Trophoblast cell (in vitro differentiated cells and primary cell): ENCODE results near the gene CARD14.
A peak's percentile ranks its signal among the peaks of the same experiment; 100 is the strongest.

Source experiments
- DNase-seq, 2 donors: peaks; one replicate each; pipeline ENCODE4 v3.0.0-alpha.2; 2016
- H2AFZ ChIP-seq: 2 replicates; pipeline ENCODE4 v1.6.1; 2013; ENCODE audit warnings: low read length, moderate library complexity, mild to moderate bottlenecking; ENCODE audit not compliant: insufficient read depth, poor library complexity
- H2AK5ac ChIP-seq: 2 replicates; pipeline ENCODE4 v1.6.1; 2013; ENCODE audit warnings: mild to moderate bottlenecking, low read length
- H2BK120ac ChIP-seq: 2 replicates; pipeline ENCODE4 v1.6.1; 2013; ENCODE audit warnings: low read length, mild to moderate bottlenecking, moderate library complexity; ENCODE audit not compliant: insufficient read depth, poor library complexity
- H2BK12ac ChIP-seq: 2 replicates; pipeline ENCODE4 v1.6.1; 2013; ENCODE audit warnings: mild to moderate bottlenecking, low read length, moderate library complexity
- H2BK5ac ChIP-seq: 2 replicates; pipeline ENCODE4 v1.6.1; 2013; ENCODE audit warnings: low read length, low read depth, moderate library complexity, mild to moderate bottlenecking; ENCODE audit not compliant: poor library complexity
- H3K14ac ChIP-seq: 2 replicates; pipeline ENCODE4 v1.6.1; 2013; ENCODE audit warnings: mild to moderate bottlenecking, low read length
- H3K18ac ChIP-seq: 2 replicates; pipeline ENCODE4 v1.6.1; 2013; ENCODE audit warnings: mild to moderate bottlenecking, low read length
- H3K23ac ChIP-seq: 2 replicates; pipeline ENCODE4 v1.6.1; 2013; ENCODE audit warnings: low read length
- H3K27ac ChIP-seq: 2 replicates; pipeline ENCODE4 v1.5.1; 2013; ENCODE audit warnings: low read depth, mild to moderate bottlenecking, inconsistent platforms, low read length, moderate library complexity
- H3K27me3 ChIP-seq: 2 replicates; pipeline ENCODE4 v1.6.1; 2013; ENCODE audit warnings: inconsistent platforms, mild to moderate bottlenecking, low read length, moderate library complexity; ENCODE audit not compliant: insufficient read depth
- H3K36me3 ChIP-seq, 2 experiments: 1 replicate in 1 of 2; 2 replicates in 1 of 2; pipeline ENCODE4 v1.6.1; 2013; ENCODE audit warnings: low read length in 2 of 2, mild to moderate bottlenecking in 2 of 2, moderate library complexity in 1 of 2; ENCODE audit not compliant: insufficient read depth in 2 of 2, control insufficient read depth in 1 of 2
- H3K4ac ChIP-seq: 2 replicates; pipeline ENCODE4 v1.6.1; 2013; ENCODE audit warnings: low read depth, mild to moderate bottlenecking, low read length, moderate library complexity
- H3K4me1 ChIP-seq, 2 experiments: 1 replicate in 1 of 2; 2 replicates in 1 of 2; pipeline ENCODE4 v1.6.1; 2013; ENCODE audit warnings: low read length in 2 of 2, mild to moderate bottlenecking in 2 of 2, moderate library complexity in 1 of 2; ENCODE audit not compliant: insufficient read depth in 2 of 2, control insufficient read depth in 1 of 2
- H3K4me2 ChIP-seq: 2 replicates; pipeline ENCODE4 v1.6.1; 2013; ENCODE audit warnings: inconsistent platforms, mild to moderate bottlenecking, low read length, moderate library complexity
- H3K4me3 ChIP-seq: 2 replicates; pipeline ENCODE4 v1.5.1; 2013; ENCODE audit warnings: mild to moderate bottlenecking, low read depth, low read length, inconsistent platforms
- H3K79me1 ChIP-seq: one replicate; pipeline ENCODE4 v1.6.1; 2013; ENCODE audit warnings: low read length
- H3K79me2 ChIP-seq: 2 replicates; pipeline ENCODE4 v1.6.1; 2013; ENCODE audit warnings: low read length, mild to moderate bottlenecking; ENCODE audit not compliant: control insufficient read depth, insufficient read depth, poor library complexity
- H3K9ac ChIP-seq: 2 replicates; pipeline ENCODE4 v1.6.1; 2013; ENCODE audit warnings: mild to moderate bottlenecking, low read length
- H3K9me3 ChIP-seq: 2 replicates; pipeline ENCODE4 v1.6.1; 2013; ENCODE audit warnings: low read depth, mild to moderate bottlenecking, control low read depth, inconsistent platforms, low read length; ENCODE audit not compliant: insufficient read depth
- H4K12ac ChIP-seq: 2 replicates; pipeline ENCODE4 v1.6.1; 2013; ENCODE audit warnings: low read depth, mild to moderate bottlenecking, low read length, moderate library complexity
- H4K8ac ChIP-seq: 2 replicates; pipeline ENCODE4 v1.6.1; 2013; ENCODE audit warnings: low read depth, mild to moderate bottlenecking, low read length, moderate library complexity
- H4K91ac ChIP-seq: one replicate; pipeline ENCODE4 v1.6.1; 2013; ENCODE audit warnings: low read depth, mild to moderate bottlenecking, low read length, moderate library complexity
- WGBS: extraction: QIAGEN DNeasy Blood & Tissue Kit; methylation state at CpG from one replicate; pipeline ENCODE4 v1.1.7; 2013; ENCODE audit warnings: missing lambda C conversion rate; ENCODE audit not compliant: insufficient read length, insufficient coverage; ENCODE audit errors: extremely low coverage; 5-methylcytosine and 5-hydroxymethylcytosine counted together

Gene CARD14

DNA sequence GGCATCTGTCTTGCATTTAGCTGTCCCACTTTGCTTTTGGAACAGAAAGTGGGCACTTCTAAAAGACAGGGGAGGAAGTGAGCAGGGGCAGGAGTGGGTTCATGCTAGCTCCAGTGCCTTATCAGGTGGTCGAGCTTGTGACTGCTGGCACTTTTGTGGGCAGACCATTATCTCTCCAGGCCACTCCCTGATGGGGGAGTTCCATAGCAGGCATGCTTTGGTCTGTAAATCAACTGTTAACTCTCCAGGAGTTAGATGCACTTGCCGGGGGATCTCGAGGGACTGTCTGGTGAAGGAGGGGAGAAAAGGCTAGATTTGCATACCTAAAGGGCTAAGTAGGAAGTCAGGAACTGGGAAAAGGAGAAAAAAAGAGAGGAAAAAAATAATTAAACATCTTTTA is 9.3 kb upstream of the CARD14 start:
- Histone ChIP-seq H3K27ac (no peak overlapping the region), H3K79me1 (no peaks in the 10 kb centered on the region), H4K91ac (no peak overlapping the region), H2BK120ac (no peak overlapping the region), H2AK5ac (no peak overlapping the region), H3K4ac (no peak overlapping the region), H3K4me2 (no peak overlapping the region), H3K18ac (no peak overlapping the region), H3K9ac (no peak overlapping the region), H4K8ac (no peak overlapping the region), H2BK5ac (no peak overlapping the region), H3K4me3 (no peak overlapping the region), H3K14ac (no peak overlapping the region), H3K9me3 (peaks cover 7% of the 10 kb centered on the region), H3K27me3 (no peaks in the 10 kb centered on the region), H4K12ac (no peak overlapping the region), H2AFZ (no peak overlapping the region), H3K23ac (no peak overlapping the region), H3K4me1 (no peaks in the 10 kb centered on the region), H3K36me3 (no peaks in the 10 kb centered on the region), H3K79me2 (no peaks in the 10 kb centered on the region), H2BK12ac (no peak overlapping the region)
- no CpG with 5 or more reads among the region's 3 CpGs for WGBS
- no peak for DNase-seq

DNA sequence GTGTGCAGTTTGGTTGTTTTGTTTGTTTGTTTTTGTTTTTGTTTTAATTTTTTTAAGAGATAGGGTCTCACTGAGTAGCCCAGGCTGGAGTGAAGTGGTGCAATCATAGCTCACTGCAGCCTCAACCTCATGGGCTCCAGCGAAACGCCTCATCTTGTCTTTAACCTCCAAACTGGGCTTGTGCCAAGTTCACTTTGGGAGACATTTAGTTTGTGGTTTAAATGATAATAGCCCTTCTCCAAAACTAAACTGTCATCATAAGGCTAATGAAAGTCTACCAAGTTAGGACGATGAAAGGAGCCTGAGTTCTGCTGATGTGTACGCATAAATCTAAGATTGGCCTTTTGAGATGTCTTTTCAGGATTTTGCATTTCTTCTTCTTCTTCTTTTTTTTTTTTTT is 6.5 kb upstream of the CARD14 start:
- no peaks in the 10 kb centered on the region for H3K36me3 ChIP-seq
- H3K14ac ChIP-seq, result no peak overlapping the region
- no peak overlapping the region for H3K23ac ChIP-seq
- H3K4me2 ChIP-seq, result no peak overlapping the region
- no CpG with 5 or more reads among the region's 4 CpGs for WGBS
- H3K4ac ChIP-seq, result no peak overlapping the region
- no peak overlapping the region for H2BK12ac ChIP-seq
- no peak overlapping the region for H4K8ac ChIP-seq
- H2AFZ ChIP-seq, result no peak overlapping the region
- H3K4me1 ChIP-seq, result peaks cover 4 to 6% of the 10 kb centered on the region in 2 experiments
- no peak overlapping the region for H3K4me3 ChIP-seq
- H2AK5ac ChIP-seq, result no peak overlapping the region
- no peak overlapping the region for H3K18ac ChIP-seq
- no peaks in the 10 kb centered on the region for H3K27me3 ChIP-seq
- no peak overlapping the region for H3K27ac ChIP-seq
- no peak overlapping the region for H4K91ac ChIP-seq
- no peaks in the 10 kb centered on the region for H3K79me1 ChIP-seq
- no peak overlapping the region for H3K9ac ChIP-seq
- no peaks in the 10 kb centered on the region for H3K9me3 ChIP-seq
- H2BK120ac ChIP-seq, result no peak overlapping the region
- H3K79me2 ChIP-seq, result no peaks in the 10 kb centered on the region
- H2BK5ac ChIP-seq, result no peak overlapping the region
- no peak for DNase-seq
- H4K12ac ChIP-seq, result no peak overlapping the region

DNA sequence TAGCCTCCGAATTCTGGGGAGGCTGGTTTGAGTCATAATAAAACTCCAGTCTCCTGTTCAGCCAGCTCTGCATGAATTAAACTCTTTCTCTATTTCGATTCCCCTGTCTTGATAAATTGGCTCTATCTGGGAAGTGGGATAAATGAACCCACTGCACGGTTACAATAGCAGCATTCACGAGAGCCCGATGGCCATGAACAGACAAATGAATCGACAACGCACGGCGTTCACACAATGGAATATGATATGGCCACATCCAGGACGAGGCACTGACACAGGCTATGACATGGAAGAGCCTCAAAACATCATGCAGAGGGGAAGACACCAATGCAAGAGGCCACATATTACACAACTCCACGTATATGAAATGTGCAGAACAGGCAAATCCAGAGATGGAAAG is 5.6 kb upstream of the CARD14 start:
- H2AFZ ChIP-seq, result no peak overlapping the region
- no peak overlapping the region for H4K12ac ChIP-seq
- no peak overlapping the region for H2BK5ac ChIP-seq
- H2BK12ac ChIP-seq, result no peak overlapping the region
- H3K36me3 ChIP-seq, result no peaks in the 10 kb centered on the region
- no peak overlapping the region for H3K4me3 ChIP-seq
- no peak overlapping the region for H4K8ac ChIP-seq
- H4K91ac ChIP-seq, result no peak overlapping the region
- H3K27me3 ChIP-seq, result no peaks in the 10 kb centered on the region
- no peak overlapping the region for H2AK5ac ChIP-seq
- H3K23ac ChIP-seq, result no peak overlapping the region
- no peak overlapping the region for H3K4ac ChIP-seq
- no peaks in the 10 kb centered on the region for H3K9me3 ChIP-seq
- H3K79me2 ChIP-seq, result no peaks in the 10 kb centered on the region
- H3K18ac ChIP-seq, result no peak overlapping the region
- H3K14ac ChIP-seq, result no peak overlapping the region
- H3K4me1 ChIP-seq, result peaks cover 4 to 6% of the 10 kb centered on the region in 2 experiments
- no peak overlapping the region for H3K9ac ChIP-seq
- no peak overlapping the region for H3K27ac ChIP-seq
- no peak overlapping the region for H3K4me2 ChIP-seq
- DNase-seq, result no peak
- no peaks in the 10 kb centered on the region for H3K79me1 ChIP-seq
- no CpG with 5 or more reads among the region's 11 CpGs for WGBS
- H2BK120ac ChIP-seq, result no peak overlapping the region

DNA sequence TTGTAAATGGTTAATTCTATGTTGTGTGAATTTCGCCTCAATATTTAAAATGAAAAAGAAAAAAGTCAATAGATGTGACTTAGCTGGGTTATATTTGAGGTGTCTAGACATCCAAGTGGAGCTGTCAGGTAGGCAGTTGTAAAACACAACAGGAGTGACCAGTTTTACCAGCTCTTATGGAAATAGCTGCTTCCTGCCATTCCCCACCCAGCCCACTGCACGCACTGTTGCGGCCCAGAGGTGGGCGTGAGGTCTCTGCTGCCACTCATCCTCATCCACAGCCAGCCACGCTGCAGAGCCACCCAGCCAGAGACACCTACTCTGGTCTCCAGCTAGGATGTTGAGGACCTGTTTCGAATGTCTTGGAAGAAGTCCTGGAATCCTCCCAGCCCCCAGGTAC is 3.4 kb upstream of the CARD14 start:
- DNase-seq, result no peak
- Histone ChIP-seq H4K91ac (no peak overlapping the region), H3K27ac (no peak overlapping the region), H2AK5ac (no peak overlapping the region), H3K23ac (no peak overlapping the region), H3K9me3 (no peaks in the 10 kb centered on the region), H4K8ac (peak overlapping the region; percentile 44), H3K4me2 (no peak overlapping the region), H2BK120ac (no peak overlapping the region), H3K27me3 (no peaks in the 10 kb centered on the region), H2AFZ (no peak overlapping the region), H3K36me3 (no peaks in the 10 kb centered on the region), H4K12ac (no peak overlapping the region), H3K4me1 (peaks cover 11 to 14% of the 10 kb centered on the region in 2 experiments), H3K9ac (no peak overlapping the region), H3K14ac (no peak overlapping the region), H2BK12ac (peak overlapping the region; percentile 53), H3K4ac (no peak overlapping the region), H3K79me2 (no peaks in the 10 kb centered on the region), H3K4me3 (no peak overlapping the region), H3K18ac (no peak overlapping the region), H2BK5ac (no peak overlapping the region), H3K79me1 (no peaks in the 10 kb centered on the region)
- no CpG with 5 or more reads among the region's 6 CpGs for WGBS
